H1 (cell line): Measurements from ENCODE around the gene TBPL2. TPM values are rescaled to one million over a fixed set of nuclear protein-coding genes. Genes with fewer than 3 reads are reported as not detected.

Source experiments
- CTCF ChIA-PET: fragments of 300-600 bp; sonication (Branson Sonifier 250); formaldehyde crosslinking; loops from one replicate; lab custom pipeline; 2021; ENCODE audit not compliant: partially characterized antibody; lab: Charles Lee
- POLR2A ChIA-PET: fragments of 300-600 bp; sonication (Branson Sonifier 250); formaldehyde crosslinking; loops from one replicate; lab custom pipeline; 2021; ENCODE audit warnings: inconsistent platforms; ENCODE audit not compliant: partially characterized antibody; lab: Charles Lee
- DNase-seq, 2 experiments: peaks; one replicate each; pipeline versions ENCODE4 v3.0.0 to v3.0.0-alpha.2; 2010 to 2022; ENCODE audit warnings: low spot score in 2 of 2, low read depth in 1 of 2, mixed read lengths in 1 of 2
- FAIRE-seq: peaks from 2 replicates; lab custom pipeline; 2011; peaks lifted over from hg19 to GRCh38; lab: Jason Lieb, UNC
- H2AFZ ChIP-seq: 2 replicates; pipeline ENCODE4 v1.8.1; 2012; ENCODE audit warnings: low read length, inconsistent platforms
- H2AK5ac ChIP-seq: 2 replicates; pipeline ENCODE4 v1.6.1; 2013; ENCODE audit warnings: low read depth, low read length
- H2BK120ac ChIP-seq: replicated peaks from 2 replicates; pipeline ENCODE3; 2013; ENCODE audit warnings: low read depth, low read length, inconsistent platforms
- H2BK12ac ChIP-seq: 2 replicates; pipeline ENCODE4 v1.6.1; 2013; ENCODE audit warnings: low read depth, low read length
- H2BK15ac ChIP-seq: 2 replicates; pipeline ENCODE4 v1.6.1; 2013; ENCODE audit warnings: low read length
- H2BK20ac ChIP-seq: 2 replicates; pipeline ENCODE4 v1.6.1; 2013; ENCODE audit warnings: low read length
- H2BK5ac ChIP-seq: 2 replicates; pipeline ENCODE4 v1.6.1; 2013; ENCODE audit warnings: low read depth, low read length
- H3K14ac ChIP-seq: 2 replicates; pipeline ENCODE4 v1.6.1; 2013; ENCODE audit warnings: inconsistent platforms; ENCODE audit not compliant: insufficient read length
- H3K18ac ChIP-seq: 2 replicates; pipeline ENCODE4 v1.6.1; 2013; ENCODE audit warnings: low read length; ENCODE audit errors: extremely low read depth
- H3K23ac ChIP-seq: 2 replicates; pipeline ENCODE4 v1.6.1; 2013; ENCODE audit warnings: inconsistent platforms; ENCODE audit not compliant: insufficient read length
- H3K23me2 ChIP-seq: 2 replicates; pipeline ENCODE4 v1.6.1; 2013; ENCODE audit warnings: low read depth, low read length
- H3K27ac ChIP-seq: 2 replicates; pipeline ENCODE4 v1.6.1; 2011; ENCODE audit warnings: low read depth, low read length, inconsistent platforms
- H3K27me3 ChIP-seq, 4 experiments: replicated peaks in 1 of 4; 1 replicate in 1 of 4; 2 replicates in 3 of 4; pipeline versions ENCODE4 v1.6.1 to v1.8.1; 2011 to 2013; ENCODE audit warnings: low read length in 3 of 4, mild to moderate bottlenecking in 3 of 4, inconsistent platforms in 2 of 4, mixed read lengths in 2 of 4, moderate library complexity in 1 of 4; ENCODE audit not compliant: control insufficient read depth in 3 of 4, insufficient read depth in 3 of 4; ENCODE audit errors: extremely low read depth in 1 of 4
- H3K36me3 ChIP-seq, 4 experiments: 2 replicates each; pipeline versions ENCODE4 v1.6.1 to v1.8.1; 2011 to 2013; ENCODE audit warnings: mild to moderate bottlenecking in 4 of 4, low read length in 3 of 4, moderate library complexity in 2 of 4, control low read depth in 1 of 4, inconsistent platforms in 1 of 4; ENCODE audit not compliant: insufficient read depth in 4 of 4, control insufficient read depth in 2 of 4
- H3K4ac ChIP-seq: replicated peaks from 2 replicates; pipeline ENCODE3; 2013; ENCODE audit warnings: low read length, low read depth, mixed read lengths, inconsistent platforms; ENCODE audit not compliant: insufficient read length
- H3K4me1 ChIP-seq, 4 experiments: replicated peaks in 1 of 4; 1 replicate in 1 of 4; 2 replicates in 3 of 4; pipeline versions ENCODE4 v1.6.1 to v1.8.1; 2011 to 2013; ENCODE audit warnings: low read length in 3 of 4, inconsistent platforms in 2 of 4, mixed read lengths in 1 of 4; ENCODE audit not compliant: insufficient read depth in 4 of 4, control insufficient read depth in 3 of 4
- H3K4me2 ChIP-seq, 2 experiments: 2 replicates each; pipeline versions ENCODE4 v1.6.1 to v1.8.1; 2011 to 2013; ENCODE audit warnings: low read depth in 2 of 2, low read length in 2 of 2, control low read depth in 1 of 2, inconsistent platforms in 1 of 2, mild to moderate bottlenecking in 1 of 2; ENCODE audit not compliant: insufficient read depth in 1 of 2
- H3K4me3 ChIP-seq, 4 experiments: fragments of 200-600, 300-600 bp in 1 of 4; sonication (generic), shearing (Covaris generic), sonication (Bioruptor Twin) in 1 of 4; 2 replicates each; pipeline versions ENCODE4 v1.5.1 to v1.8.1; 2011 to 2016; ENCODE audit warnings: low read length in 4 of 4, low read depth in 3 of 4, control low read depth in 2 of 4, inconsistent platforms in 2 of 4, mild to moderate bottlenecking in 2 of 4, mixed read lengths in 1 of 4, moderate library complexity in 1 of 4; ENCODE audit not compliant: insufficient read depth in 2 of 4; ENCODE audit errors: extremely low read depth in 1 of 4
- H3K56ac ChIP-seq: replicated peaks from 2 replicates; pipeline ENCODE3; 2013; ENCODE audit warnings: low read depth, mild to moderate bottlenecking, mixed read lengths, low read length, inconsistent platforms; ENCODE audit not compliant: insufficient read length
- H3K79me1 ChIP-seq: 2 replicates; pipeline ENCODE4 v1.6.1; 2013; ENCODE audit warnings: low read depth, low read length, control low read depth
- H3K79me2 ChIP-seq, 2 experiments: 2 replicates each; pipeline versions ENCODE4 v1.6.1 to v1.8.1; 2012 to 2013; ENCODE audit warnings: low read length in 2 of 2, mild to moderate bottlenecking in 2 of 2, inconsistent platforms in 1 of 2; ENCODE audit not compliant: insufficient read depth in 2 of 2, control insufficient read depth in 1 of 2
- H3K9ac ChIP-seq, 4 experiments: replicated peaks in 1 of 4; 1 replicate in 1 of 4; 2 replicates in 3 of 4; pipeline versions ENCODE4 v1.6.1 to v1.8.1; 2011 to 2013; ENCODE audit warnings: low read depth in 3 of 4, low read length in 3 of 4, control low read depth in 2 of 4, mild to moderate bottlenecking in 2 of 4, moderate library complexity in 2 of 4, inconsistent platforms in 1 of 4; ENCODE audit errors: extremely low read depth in 1 of 4
- H3K9me3 ChIP-seq, 2 experiments: 2 replicates each; pipeline versions ENCODE4 v1.6.1 to v1.8.1; 2012 to 2013; ENCODE audit warnings: mild to moderate bottlenecking in 2 of 2, moderate library complexity in 2 of 2, control low read depth in 1 of 2, inconsistent platforms in 1 of 2, low read depth in 1 of 2, low read length in 1 of 2, mixed read lengths in 1 of 2; ENCODE audit not compliant: insufficient read depth in 2 of 2
- H4K20me1 ChIP-seq, 2 experiments: replicated peaks in 1 of 2; 2 replicates each; pipeline versions ENCODE3 to v1.8.1; 2011 to 2013; ENCODE audit warnings: inconsistent platforms in 2 of 2, low read length in 2 of 2, mild to moderate bottlenecking in 1 of 2; ENCODE audit not compliant: insufficient read depth in 2 of 2, control insufficient read depth in 1 of 2
- H4K5ac ChIP-seq: 2 replicates; pipeline ENCODE4 v1.6.1; 2013; ENCODE audit warnings: low read length, low read depth, mixed read lengths, inconsistent platforms; ENCODE audit not compliant: insufficient read length
- H4K8ac ChIP-seq: 2 replicates; pipeline ENCODE4 v1.8.0; 2013; ENCODE audit warnings: mild to moderate bottlenecking, moderate library complexity, low read length, inconsistent platforms; ENCODE audit not compliant: insufficient read depth; ENCODE audit errors: extremely low read depth
- H4K91ac ChIP-seq: replicated peaks from 2 replicates; pipeline ENCODE3; 2013; ENCODE audit warnings: low read length, mixed read lengths, inconsistent platforms; ENCODE audit not compliant: insufficient read length
- CEBPB ChIP-seq: IDR thresholded peaks from 2 replicates; pipeline ENCODE4 v1.6.1; 2012; ENCODE audit warnings: low read depth, low read length
- CHD1 ChIP-seq: IDR thresholded peaks from 2 replicates; pipeline ENCODE4 v1.6.1; 2012; ENCODE audit warnings: low read depth, low read length, improper control_type of control experiment
- EGR1 ChIP-seq: IDR thresholded peaks from 2 replicates; pipeline ENCODE4 v1.6.1; 2011; ENCODE audit warnings: low read depth, low read length, borderline replicate concordance
- EP300 ChIP-seq, 2 experiments: IDR thresholded peaks; 1 replicate in 1 of 2; 2 replicates in 1 of 2; pipeline ENCODE4 v1.6.1; 2011 to 2012; ENCODE audit warnings: low read depth in 2 of 2, low read length in 2 of 2, mild to moderate bottlenecking in 2 of 2, borderline replicate concordance in 1 of 2, inconsistent platforms in 1 of 2, moderate library complexity in 1 of 2
- FOSL1 ChIP-seq: IDR thresholded peaks from 2 replicates; pipeline ENCODE4 v1.6.1; 2011; ENCODE audit warnings: mild to moderate bottlenecking, low read depth, low read length, moderate library complexity; ENCODE audit not compliant: insufficient read depth
- JUND ChIP-seq: IDR thresholded peaks from 2 replicates; pipeline ENCODE4 v1.6.1; 2011; ENCODE audit warnings: mild to moderate bottlenecking, improper control_type of control experiment, low read length
- PHF8 ChIP-seq: fragments of 200-600 bp; sonication (generic); conservative IDR thresholded peaks from 2 replicates; pipeline ENCODE4 v1.7.1; 2012; ENCODE audit warnings: low read depth, mild to moderate bottlenecking, inconsistent platforms, low read length, moderate library complexity
- RNF2 ChIP-seq: fragments of 200-900, 300-1000 bp; sonication (generic); IDR thresholded peaks from 2 replicates; pipeline ENCODE4 v1.7.1; 2016; ENCODE audit warnings: borderline replicate concordance, low read depth, mild to moderate bottlenecking, antibody characterized with exemption, low read length; ENCODE audit not compliant: poor library complexity, severe bottlenecking; ENCODE audit errors: missing control alignments
- SIX5 ChIP-seq: IDR thresholded peaks from 2 replicates; pipeline ENCODE4 v1.6.1; 2011; ENCODE audit warnings: mild to moderate bottlenecking, low read depth, low read length
- TAF1 ChIP-seq: IDR thresholded peaks from 2 replicates; pipeline ENCODE4 v1.6.1; 2011; ENCODE audit warnings: mild to moderate bottlenecking, low read depth, low read length
- TAF7 ChIP-seq: optimal IDR thresholded peaks from 2 replicates; pipeline ENCODE3; 2011; ENCODE audit warnings: low read depth, mild to moderate bottlenecking, inconsistent platforms, low read length, moderate library complexity, borderline replicate concordance
- TBP ChIP-seq: IDR thresholded peaks from 2 replicates; pipeline ENCODE4 v1.6.1; 2011; ENCODE audit warnings: low read depth, low read length, improper control_type of control experiment
- WGBS, 2 experiments: shearing (Covaris generic) in 1 of 2; methylation state at CpG; one replicate each; pipeline versions ENCODE4 v1.1.6 to v1.1.7; 2013 to 2015; ENCODE audit warnings: low lambda C conversion rate in 2 of 2, mixed read lengths in 2 of 2, inconsistent platforms in 1 of 2, low coverage in 1 of 2, missing lambda C conversion rate in 1 of 2; ENCODE audit not compliant: insufficient replicate concordance in 2 of 2, insufficient coverage in 1 of 2, insufficient read length in 1 of 2; ENCODE audit errors: extremely low coverage in 1 of 2, missing lambda C conversion rate in 1 of 2; 5-methylcytosine and 5-hydroxymethylcytosine counted together
- polyA plus RNA-seq, 7 experiments: library from polyadenylated mRNA; depleted of rRNA in 3 of 7; stranded (reverse) in 5 of 7; unstranded in 2 of 7; fragments of >200 nt in 5 of 7; fragments of 200-250 nt in 2 of 7; gene quantifications; 1 replicate in 5 of 7; 2 replicates in 1 of 7; 4 replicates in 1 of 7; pipeline versions ENCODE4 v1.2.1 to v1.2.3, GENCODE V29; 2011 to 2013; ENCODE audit warnings: missing spikeins in 2 of 7, mixed read lengths in 2 of 7
- total RNA-seq: library from RNA; stranded (reverse); fragmentation: NEBNext Ultra II Directional; extraction: Animal tissue kit (Norgen Biotek cat#: 25700); gene quantifications from 2 replicates; pipeline ENCODE4 v1.2.1, GENCODE V29; 2021

The TBPL2 gene
- total and polyA plus RNA-seq, 2 of the 8 experiments (the other 6 are each of a cell fraction or from before 2014, with no cell fraction given) = 0.03 TPM; not detected in 1

- Histone ChIP-seq H2BK20ac (0 out of 2 replicates have a peak overlapping the region, but pooled peaks have one; percentile 48), H3K4me2 (no peak overlapping the region), H4K5ac (no peak overlapping the region), H2AK5ac (no peak overlapping the region), H3K23ac (no peak overlapping the region), H3K18ac (no peak overlapping the region), H3K4me3 (no peak overlapping the region), H4K91ac (no peak overlapping the region), H3K79me1 (no peaks in the 10 kb centered on the region), H4K20me1 (no peaks in the 10 kb centered on the region), H2BK12ac (no peak overlapping the region), H3K56ac (no peak overlapping the region), H3K4me1 (peaks cover 0 to 7% (median 2%) of the 10 kb centered on the region in 4 experiments; a peak in 3 of 7 replicates), H2BK15ac (no peak overlapping the region), H2BK5ac (no peak overlapping the region), H3K9me3 (peaks cover 0 to 3% of the 10 kb centered on the region in 2 experiments; a peak in 1 of 4 replicates), H2AFZ (peak overlapping the region; percentile 95), H3K4ac (no peak overlapping the region), H3K27me3 (no peaks in the 10 kb centered on the region), H3K9ac (no peak overlapping the region), H3K36me3 (no peaks in the 10 kb centered on the region), H3K14ac (no peak overlapping the region), H3K27ac (no peak overlapping the region), H2BK120ac (peak overlapping the region; percentile 56), H4K8ac (no peak overlapping the region), H3K23me2 (0 out of 2 replicates have a peak, but pooled peaks cover 2% of the 10 kb centered on the region), H3K79me2 (no peaks in the 10 kb centered on the region)
- POLR2A ChIA-PET = interaction anchor here (0.6 kb wide), 1 partner anchor 39 kb away, joined by 3 read pairs; no protein-coding TSS in a partner anchor
- TF ChIP-seq TAF1 (no peak), EP300 (IDR thresholded peaks at IDR 0.05; ENCODE audit: borderline replicate concordance in 1 of 2, low read depth in 2 of 2, low read length in 2 of 2) (no peak), TAF7 (no peak), EGR1 (no peak), TBP (no peak), RNF2 (no peak), CHD1 (no peak), PHF8 (no peak), CEBPB (no peak), FOSL1 (no peak), SIX5 (no peak), JUND (no peak)
- CTCF ChIA-PET = interaction anchor here (0.8 to 1.9 kb wide), 7 partner anchors 9 to 1020 kb away, joined by 3 to 8 read pairs (median 3); no protein-coding TSS in a partner anchor
- peak in 1 of 2 experiments; percentile 42 for DNase-seq
- no peak for FAIRE-seq
- 84% methylated on average over 13 of the region's 13 CpGs; no CpG with 5 or more reads in 1 of the 2 experiments for WGBS, 2 experiments
Observed at GRCh38 chr14:55454264-55455002, 14.0 kb upstream of the TBPL2 start.
